Karpas-422 (cell line): ENCODE results near the gene KCNIP4. TPM values are rescaled to one million over a fixed set of nuclear protein-coding genes. Genes with fewer than 3 reads are reported as not detected.
"Not testable (repeated sequence)": the region's sequence is repeated elsewhere in the genome, so short reads cannot be mapped to it uniquely, and the experiment has no call there.

Source experiments
- DNase-seq: peaks from one replicate; pipeline ENCODE4 v3.0.0-alpha.2; 2015
- H2AFZ ChIP-seq: fragments of 200-600 bp; sonication (generic); 2 replicates; pipeline ENCODE4 v1.6.1; 2014; ENCODE audit warnings: antibody characterized with exemption, low read length, mixed read lengths
- H3K27ac ChIP-seq: fragments of 200-600 bp; sonication (generic); 2 replicates; pipeline ENCODE4 v1.5.1; 2014; ENCODE audit warnings: mild to moderate bottlenecking, low read length, moderate library complexity
- H3K27me3 ChIP-seq: fragments of 200-600 bp; sonication (generic); 2 replicates; pipeline ENCODE4 v1.6.1; 2014; ENCODE audit warnings: low read length, mixed read lengths
- H3K36me3 ChIP-seq: fragments of 200-600 bp; sonication (generic); 2 replicates; pipeline ENCODE4 v1.6.1; 2014; ENCODE audit warnings: low read length, mixed read lengths; ENCODE audit not compliant: insufficient read depth
- H3K4me1 ChIP-seq: fragments of 200-600 bp; sonication (generic); 2 replicates; pipeline ENCODE4 v1.6.1; 2014; ENCODE audit warnings: mild to moderate bottlenecking, low read length, mixed read lengths
- H3K4me2 ChIP-seq: fragments of 200-600 bp; sonication (generic); 2 replicates; pipeline ENCODE4 v1.6.1; 2014; ENCODE audit warnings: low read length, low read depth, mild to moderate bottlenecking; ENCODE audit not compliant: poor library complexity, severe bottlenecking
- H3K4me3 ChIP-seq: fragments of 200-600 bp; sonication (generic); 2 replicates; pipeline ENCODE4 v1.5.1; 2014; ENCODE audit warnings: mild to moderate bottlenecking, antibody characterized with exemption, low read length, mixed read lengths
- H3K79me2 ChIP-seq: fragments of 200-600 bp; sonication (generic); 2 replicates; pipeline ENCODE4 v1.6.1; 2014; ENCODE audit warnings: mild to moderate bottlenecking, low read length, mixed read lengths
- H3K9ac ChIP-seq: fragments of 200-600 bp; sonication (generic); 2 replicates; pipeline ENCODE4 v1.6.0; 2014; ENCODE audit warnings: low read length
- H3K9me2 ChIP-seq: fragments of 200-600 bp; sonication (generic), shearing (Covaris generic); replicated peaks from 2 replicates; pipeline ENCODE4 v1.6.0; 2014; ENCODE audit warnings: mild to moderate bottlenecking, low read length, moderate library complexity; ENCODE audit not compliant: insufficient read depth
- H3K9me3 ChIP-seq: fragments of 300-700, 200-600 bp; sonication (generic); 2 replicates; pipeline ENCODE4 v1.6.1; 2014; ENCODE audit warnings: low read length, mixed read lengths
- H4K20me1 ChIP-seq: fragments of 200-600 bp; sonication (generic); 2 replicates; pipeline ENCODE4 v1.6.1; 2014; ENCODE audit warnings: mild to moderate bottlenecking, antibody characterized with exemption, low read length, low read depth; ENCODE audit not compliant: insufficient read depth
- total RNA-seq: library from RNA; depleted of rRNA; stranded (reverse); fragments of >200 nt; shearing (Covaris generic); gene quantifications from 2 replicates; pipeline ENCODE4 v1.2.3, GENCODE V29; 2014; ENCODE audit warnings: low replicate concordance

KCNIP4 gene
- total RNA-seq, 1 experiment from 2014 or later = not detected

GRCh38 chr4:21366312-21366711 lies 582.3 kb downstream of the KCNIP4 start:
- no peaks in the 10 kb centered on the region for H3K79me2 ChIP-seq
- H2AFZ ChIP-seq = no peak overlapping the region
- H3K4me3 ChIP-seq = no peak overlapping the region
- peaks cover 19% of the 10 kb centered on the region for H3K9me3 ChIP-seq
- H3K36me3 ChIP-seq = no peaks in the 10 kb centered on the region
- no peak for DNase-seq
- no peaks in the 10 kb centered on the region for H3K9me2 ChIP-seq
- H3K4me2 ChIP-seq = no peak overlapping the region
- no peaks in the 10 kb centered on the region for H3K27me3 ChIP-seq
- no peaks in the 10 kb centered on the region for H3K4me1 ChIP-seq
- no peak overlapping the region for H3K27ac ChIP-seq
- no peaks in the 10 kb centered on the region for H4K20me1 ChIP-seq
- H3K9ac ChIP-seq = no peak overlapping the region

DNA sequence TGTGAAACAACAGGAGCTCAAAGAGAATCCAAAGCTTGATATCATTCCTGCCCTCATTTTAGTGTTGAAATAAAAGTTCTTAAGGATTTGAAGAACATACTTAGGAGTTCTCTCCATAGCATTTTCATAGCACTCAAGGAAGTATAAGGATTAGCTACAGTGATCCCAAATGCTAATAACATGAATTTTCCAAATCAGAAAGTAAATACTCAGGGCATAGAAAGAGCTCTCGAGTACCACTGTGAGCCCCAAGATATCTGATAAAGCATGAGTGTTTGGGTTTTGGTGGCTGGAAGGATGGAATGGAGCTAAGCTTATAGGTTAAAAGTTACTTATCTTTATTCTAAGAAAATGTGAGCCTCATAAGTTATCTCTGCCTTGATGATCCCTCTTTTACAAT lies 584.9 kb downstream of the KCNIP4 start:
- H3K36me3 ChIP-seq = no peaks in the 10 kb centered on the region
- H3K27ac ChIP-seq = no peak overlapping the region
- no peaks in the 10 kb centered on the region for H3K27me3 ChIP-seq
- H4K20me1 ChIP-seq = no peaks in the 10 kb centered on the region
- no peak for DNase-seq
- no peaks in the 10 kb centered on the region for H3K9me2 ChIP-seq
- H3K9me3 ChIP-seq = peaks cover 19% of the 10 kb centered on the region
- H3K4me1 ChIP-seq = no peaks in the 10 kb centered on the region
- H3K9ac ChIP-seq = no peak overlapping the region
- H3K4me2 ChIP-seq = no peak overlapping the region
- no peak overlapping the region for H3K4me3 ChIP-seq
- H2AFZ ChIP-seq = no peak overlapping the region
- no peaks in the 10 kb centered on the region for H3K79me2 ChIP-seq

- H3K4me1 ChIP-seq, H3K27ac ChIP-seq, H3K4me3 ChIP-seq, H3K4me2 ChIP-seq, H3K9ac ChIP-seq, H3K36me3 ChIP-seq, H3K9me3 ChIP-seq, H3K9me2 ChIP-seq, H3K27me3 ChIP-seq, H4K20me1 ChIP-seq, H2AFZ ChIP-seq, DNase-seq, H3K79me2 ChIP-seq: not testable (repeated sequence)
These were observed 596.2 kb downstream of the KCNIP4 start for GRCh38 chr4:21352354-21352753.

- H3K27ac ChIP-seq = no peak overlapping the region
- H3K9ac ChIP-seq = no peak overlapping the region
- H3K9me3 ChIP-seq = peaks cover 9% of the 10 kb centered on the region
- no peaks in the 10 kb centered on the region for H4K20me1 ChIP-seq
- no peak overlapping the region for H2AFZ ChIP-seq
- no peak overlapping the region for H3K4me2 ChIP-seq
- H3K4me1 ChIP-seq = no peaks in the 10 kb centered on the region
- H3K27me3 ChIP-seq = no peaks in the 10 kb centered on the region
- DNase-seq = no peak
- no peaks in the 10 kb centered on the region for H3K79me2 ChIP-seq
- H3K4me3 ChIP-seq = no peak overlapping the region
- H3K9me2 ChIP-seq = no peaks in the 10 kb centered on the region
- H3K36me3 ChIP-seq = no peaks in the 10 kb centered on the region
These were observed 601.4 kb downstream of the KCNIP4 start for GRCh38 chr4:21347142-21347541.

GRCh38 chr4:21327976-21328700 lies 620.4 kb downstream of the KCNIP4 start:
- Histone ChIP-seq H3K27me3 (no peaks in the 10 kb centered on the region), H3K4me1 (no peaks in the 10 kb centered on the region), H3K9me3 (peaks cover 25% of the 10 kb centered on the region), H2AFZ (no peak overlapping the region), H3K4me2 (no peak overlapping the region), H3K36me3 (no peaks in the 10 kb centered on the region), H3K79me2 (no peaks in the 10 kb centered on the region), H3K9me2 (no peaks in the 10 kb centered on the region), H3K27ac (no peak overlapping the region), H3K4me3 (no peak overlapping the region), H3K9ac (no peak overlapping the region), H4K20me1 (no peaks in the 10 kb centered on the region)
- no peak for DNase-seq

DNA sequence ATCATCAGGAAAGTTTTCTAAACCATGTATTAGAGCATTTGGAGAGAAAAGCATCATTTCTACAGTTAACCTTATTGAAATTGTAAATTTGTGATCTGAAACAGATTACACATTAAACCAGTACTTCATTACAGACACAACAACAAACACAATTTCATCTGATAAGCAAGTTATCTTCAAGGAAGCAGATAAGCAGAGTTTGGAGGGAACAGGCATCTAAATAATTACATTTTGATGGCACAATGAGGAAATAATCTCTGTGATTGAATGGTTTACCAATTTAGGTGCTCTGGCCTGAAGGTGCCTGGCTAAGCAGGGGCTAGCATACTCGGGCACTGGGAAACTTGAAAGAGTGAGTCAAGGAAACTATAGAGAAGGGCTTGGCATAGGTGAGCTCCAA lies 628.5 kb downstream of the KCNIP4 start:
- no peak overlapping the region for H3K4me2 ChIP-seq
- H4K20me1 ChIP-seq = no peaks in the 10 kb centered on the region
- H3K79me2 ChIP-seq = no peaks in the 10 kb centered on the region
- H3K9ac ChIP-seq = no peak overlapping the region
- no peaks in the 10 kb centered on the region for H3K9me2 ChIP-seq
- no peak overlapping the region for H3K27ac ChIP-seq
- H2AFZ ChIP-seq = no peak overlapping the region
- no peaks in the 10 kb centered on the region for H3K36me3 ChIP-seq
- H3K9me3 ChIP-seq = peaks cover 8% of the 10 kb centered on the region; the same call in 1 of the 2 replicates
- H3K27me3 ChIP-seq = no peaks in the 10 kb centered on the region
- H3K4me1 ChIP-seq = no peaks in the 10 kb centered on the region
- no peak for DNase-seq
- H3K4me3 ChIP-seq = 0 out of 2 replicates have a peak overlapping the region, but pooled peaks have one; percentile 15

DNA sequence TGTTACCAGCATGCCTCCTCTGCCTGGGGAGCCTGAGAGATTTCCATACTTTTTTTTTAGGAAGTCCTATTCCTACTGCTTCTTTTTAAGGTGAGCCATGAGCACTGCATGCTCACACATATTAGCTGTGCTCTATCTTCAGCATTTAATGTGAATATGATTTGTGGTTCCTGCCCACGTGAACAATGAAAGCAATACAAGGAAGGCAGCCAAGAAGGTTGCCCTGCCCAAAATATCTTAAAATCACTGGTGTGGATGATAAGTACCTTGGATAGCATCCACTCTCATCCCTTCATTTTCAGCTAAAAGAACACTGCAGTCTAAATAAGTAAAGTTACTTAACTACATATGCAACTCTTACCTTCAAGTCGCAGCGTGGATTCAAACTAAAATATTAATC lies 640.9 kb downstream of the KCNIP4 start:
- no peak overlapping the region for H3K4me3 ChIP-seq

GRCh38 chr4:21304540-21304887 lies 644.1 kb downstream of the KCNIP4 start:
- H3K27ac ChIP-seq = no peak overlapping the region
- no peaks in the 10 kb centered on the region for H3K9me2 ChIP-seq
- no peak for DNase-seq
- H4K20me1 ChIP-seq = no peaks in the 10 kb centered on the region
- H3K27me3 ChIP-seq = no peaks in the 10 kb centered on the region
- no peaks in the 10 kb centered on the region for H3K36me3 ChIP-seq
- H3K4me1 ChIP-seq = no peaks in the 10 kb centered on the region
- H3K9ac ChIP-seq = no peak overlapping the region
- no peak overlapping the region for H2AFZ ChIP-seq
- no peak overlapping the region for H3K4me2 ChIP-seq
- H3K9me3 ChIP-seq = no peaks in the 10 kb centered on the region
- H3K79me2 ChIP-seq = no peaks in the 10 kb centered on the region
- H3K4me3 ChIP-seq = no peak overlapping the region

More for the DNA sequence above, 640.9 kb downstream of the KCNIP4 start:
- no peak for DNase-seq
- Histone ChIP-seq H3K9ac (no peak overlapping the region), H3K9me3 (no peaks in the 10 kb centered on the region), H3K4me1 (no peaks in the 10 kb centered on the region), H4K20me1 (no peaks in the 10 kb centered on the region), H3K9me2 (no peaks in the 10 kb centered on the region), H3K79me2 (no peaks in the 10 kb centered on the region), H3K27ac (no peak overlapping the region), H3K27me3 (no peaks in the 10 kb centered on the region), H3K4me2 (no peak overlapping the region), H3K36me3 (no peaks in the 10 kb centered on the region), H2AFZ (no peak overlapping the region)
